ENCODE data around the gene ABCC6. TPM values are rescaled to one million over a fixed set of nuclear protein-coding genes. Genes with fewer than 3 reads are reported as not detected.
"Not testable (repeated sequence)": the region's sequence is repeated elsewhere in the genome, so short reads cannot be mapped to it uniquely, and the experiment has no call there.

The ABCC6 gene
- total RNA-seq, 4 donors from 2014 or later = 0.23 to 4.8 (median 0.73) TPM

- Histone ChIP-seq H3K36me3 (peaks cover 0 to 1% of the 10 kb centered on the region in 2 donors), H3K4me1 (no peaks in the 10 kb centered on the region), H3K4me3 (no peak overlapping the region), H3K27me3 (no peaks in the 10 kb centered on the region), H3K9me3 (no peaks in the 10 kb centered on the region), H3K27ac (no peak overlapping the region)
- DNase-seq (no peak), ATAC-seq (no peak)
- intact Hi-C loops (cut with DNase I; ENCODE audit: low total_unique reads) = no loop called here
- TF ChIP-seq POLR2A (IDR thresholded peaks at IDR 0.05) (no peak), CTCF (IDR thresholded peaks at IDR 0.05 in 4 of 5, conservative IDR thresholded peaks at IDR 0.05 in 1 of 5) (no peak)
- in situ Hi-C loops (cut with MboI; ENCODE audit: low sequenced_read_pairs in 4 of 4) = no loop called here
These were observed 39.7 kb downstream of the ABCC6 start for GRCh38 chr16:16183562-16183961.

GRCh38 chr16:16182918-16183317, 40.4 kb downstream of the ABCC6 start:
- intact Hi-C loops (cut with DNase I; ENCODE audit: low total_unique reads) (no loop called here), in situ Hi-C loops (cut with MboI; ENCODE audit: low sequenced_read_pairs in 4 of 4) (no loop called here)
- Histone ChIP-seq H3K27ac (no peak overlapping the region), H3K27me3 (no peaks in the 10 kb centered on the region), H3K36me3 (peaks cover 0 to 4% of the 10 kb centered on the region in 2 donors), H3K9me3 (no peaks in the 10 kb centered on the region), H3K4me3 (no peak overlapping the region), H3K4me1 (no peaks in the 10 kb centered on the region)
- TF ChIP-seq CTCF (IDR thresholded peaks at IDR 0.05 in 4 of 5, conservative IDR thresholded peaks at IDR 0.05 in 1 of 5) (no peak), POLR2A (IDR thresholded peaks at IDR 0.05) (no peak)
- DNase-seq = no peak
- ATAC-seq = no peak

- H3K9me3 ChIP-seq; H3K27ac ChIP-seq; H3K36me3 ChIP-seq; H3K27me3 ChIP-seq; in situ Hi-C loops (cut with MboI; ENCODE audit: low sequenced_read_pairs in 4 of 4); H3K4me3 ChIP-seq; DNase-seq; ATAC-seq; H3K4me1 ChIP-seq; intact Hi-C loops (cut with DNase I; ENCODE audit: low total_unique reads): not testable (repeated sequence)
These were observed 41.5 kb downstream of the ABCC6 start for GRCh38 chr16:16181748-16182147.

GRCh38 chr16:16178455-16179162, 44.7 kb downstream of the ABCC6 start:
- in situ Hi-C loops (cut with MboI; ENCODE audit: low sequenced_read_pairs in 4 of 4) = no loop called here
- H3K4me3 ChIP-seq = no peak overlapping the region
- intact Hi-C loops (cut with DNase I; ENCODE audit: low total_unique reads) = no loop called here
- TF ChIP-seq CTCF (IDR thresholded peaks at IDR 0.05 in 4 of 5, conservative IDR thresholded peaks at IDR 0.05 in 1 of 5) = no peak
- TF ChIP-seq POLR2A (IDR thresholded peaks at IDR 0.05) = no peak
- no peaks in the 10 kb centered on the region for H3K9me3 ChIP-seq
- H3K36me3 ChIP-seq = peaks cover 0 to 4% of the 10 kb centered on the region in 2 donors
- H3K27ac ChIP-seq = no peak overlapping the region
- H3K4me1 ChIP-seq = no peaks in the 10 kb centered on the region
- ATAC-seq = no peak
- no peaks in the 10 kb centered on the region for H3K27me3 ChIP-seq
- DNase-seq = no peak

- TF ChIP-seq CTCF (IDR thresholded peaks at IDR 0.05 in 4 of 5, conservative IDR thresholded peaks at IDR 0.05 in 1 of 5) = no peak
- no peak for TF ChIP-seq POLR2A (IDR thresholded peaks at IDR 0.05)
- DNase-seq (no peak), ATAC-seq (no peak)
- Histone ChIP-seq H3K4me3 (no peak overlapping the region), H3K36me3 (peaks cover 0 to 4% of the 10 kb centered on the region in 2 donors), H3K27ac (no peak overlapping the region), H3K27me3 (no peaks in the 10 kb centered on the region), H3K9me3 (no peaks in the 10 kb centered on the region), H3K4me1 (no peaks in the 10 kb centered on the region)
- intact Hi-C loops (cut with DNase I; ENCODE audit: low total_unique reads) (no loop called here), in situ Hi-C loops (cut with MboI; ENCODE audit: low sequenced_read_pairs in 4 of 4) (no loop called here)
These were observed 47.0 kb downstream of the ABCC6 start for GRCh38 chr16:16176328-16176727.
